Neural progenitor cell (in vitro differentiated cells): ENCODE data around the gene SSC4D. TPM values are rescaled to one million over a fixed set of nuclear protein-coding genes. Genes with fewer than 3 reads are reported as not detected.

Experiments
- DNase-seq: peaks from one replicate; pipeline ENCODE4 v3.0.0-alpha.2; 2016; ENCODE audit warnings: low spot score
- H2AFZ ChIP-seq: fragments of 200-600 bp; sonication (generic); replicated peaks from 2 replicates; pipeline ENCODE4 v1.6.1; 2016; ENCODE audit warnings: antibody characterized with exemption
- H3F3A ChIP-seq: fragments of 200-600 bp; sonication (generic); 2 replicates; pipeline ENCODE4 v1.6.1; 2016; ENCODE audit warnings: antibody characterized with exemption, low read depth
- H3K27ac ChIP-seq: fragments of 200-600 bp; sonication (generic); 2 replicates; pipeline ENCODE4 v1.5.1; 2016; ENCODE audit warnings: mild to moderate bottlenecking
- H3K27me3 ChIP-seq: fragments of 200-600 bp; sonication (generic); 2 replicates; pipeline ENCODE4 v1.6.1; 2016; ENCODE audit warnings: mild to moderate bottlenecking, moderate library complexity
- H3K36me3 ChIP-seq: fragments of 200-600 bp; sonication (generic); 2 replicates; pipeline ENCODE4 v1.5.1; 2016
- H3K4me1 ChIP-seq: fragments of 200-600 bp; sonication (generic); 2 replicates; pipeline ENCODE4 v1.6.1; 2016; ENCODE audit warnings: mixed run types
- H3K4me2 ChIP-seq: fragments of 200-600 bp; sonication (generic); 2 replicates; pipeline ENCODE4 v1.6.1; 2016
- H3K4me3 ChIP-seq: fragments of 200-600 bp; sonication (generic); 2 replicates; pipeline ENCODE4 v1.5.1; 2016
- H3K79me2 ChIP-seq: fragments of 200-600 bp; sonication (generic); 2 replicates; pipeline ENCODE4 v1.6.1; 2016; ENCODE audit warnings: low read depth
- H3K9ac ChIP-seq: fragments of 200-600 bp; sonication (generic); 2 replicates; pipeline ENCODE4 v1.6.1; 2016
- H3K9me3 ChIP-seq: fragments of 200-600 bp; sonication (generic); 2 replicates; pipeline ENCODE4 v1.5.1; 2016; ENCODE audit warnings: low read depth
- H4K20me1 ChIP-seq: fragments of 200-600 bp; sonication (generic); 2 replicates; pipeline ENCODE4 v1.6.1; 2016; ENCODE audit warnings: low read depth
- H3K27ac Mint-ChIP-seq: 3 replicates; pipeline ENCODE4 v1.8.0; 2021; ENCODE audit warnings: mixed read lengths
- H3K27me3 Mint-ChIP-seq: 2 replicates; pipeline ENCODE4 v1.8.0; 2022; ENCODE audit warnings: low read depth, mild to moderate bottlenecking, inconsistent platforms, moderate library complexity, mixed read lengths; ENCODE audit not compliant: insufficient read depth
- H3K36me3 Mint-ChIP-seq: 3 replicates; pipeline ENCODE4 v1.8.0; 2021; ENCODE audit warnings: mixed read lengths
- H3K4me1 Mint-ChIP-seq: 3 replicates; pipeline ENCODE4 v1.8.0; 2021; ENCODE audit warnings: mixed read lengths
- H3K4me3 Mint-ChIP-seq: 3 replicates; pipeline ENCODE4 v1.8.0; 2021; ENCODE audit warnings: mild to moderate bottlenecking, moderate library complexity, mixed read lengths
- H3K9me3 Mint-ChIP-seq: 3 replicates; pipeline ENCODE4 v1.8.0; 2020; ENCODE audit warnings: mixed read lengths
- EZH2 ChIP-seq: fragments of 200-600 bp; sonication (generic); IDR thresholded peaks from 2 replicates; pipeline ENCODE4 v1.6.1; 2017; ENCODE audit warnings: antibody characterized with exemption, mild to moderate bottlenecking, moderate library complexity
- EZH2phosphoT487 ChIP-seq: fragments of 200-600 bp; sonication (generic); IDR thresholded peaks from 2 replicates; pipeline ENCODE4 v1.6.1; 2017; ENCODE audit warnings: antibody characterized with exemption
- total RNA-seq: library from RNA; depleted of rRNA; stranded (reverse); fragments of >200 nt; gene quantifications from 2 replicates; pipeline ENCODE4 v1.2.3, GENCODE V29; 2015; ENCODE audit warnings: low replicate concordance
- TF ChIP-seq, protein P1 (sequence below): fragments of 200-600 bp; sonication (generic); IDR thresholded peaks from 2 replicates; pipeline ENCODE4 v1.5.1; 2017; ENCODE audit warnings: antibody characterized with exemption, mild to moderate bottlenecking

Gene SSC4D
- total RNA-seq, 1 donor from 2014 or later = 0.43 TPM

DNA sequence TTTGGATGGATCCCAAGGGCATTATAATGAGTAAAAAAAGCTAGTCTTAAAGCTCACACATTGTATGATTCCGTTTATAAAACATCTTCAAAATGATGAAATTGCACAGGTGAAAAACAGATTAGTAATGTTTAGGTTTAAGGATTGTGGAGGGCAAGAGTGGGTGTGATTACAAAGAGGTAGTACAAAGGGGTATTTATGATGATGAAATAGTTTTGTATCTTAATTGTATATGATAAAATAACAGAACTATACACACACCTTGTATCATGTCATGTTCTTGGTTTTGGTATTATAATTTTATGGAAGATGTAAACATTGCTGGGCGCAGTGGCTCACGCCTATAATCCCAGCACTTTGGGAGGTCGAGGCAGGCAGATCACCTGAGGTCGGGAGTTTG is 2.8 kb upstream of the SSC4D start:
- H3K9ac ChIP-seq = no peak overlapping the region
- H3K36me3 ChIP-seq = no peaks in the 10 kb centered on the region
- no peak overlapping the region for H3K4me2 ChIP-seq
- no peaks in the 10 kb centered on the region for H3K27me3 ChIP-seq
- peaks cover 15% of the 10 kb centered on the region for H3K4me1 ChIP-seq
- Mint-ChIP-seq H3K4me1 (peaks cover 19% of the 10 kb centered on the region), H3K9me3 (no peaks in the 10 kb centered on the region), H3K27ac (no peak overlapping the region), H3K36me3 (no peaks in the 10 kb centered on the region), H3K4me3 (no peak overlapping the region), H3K27me3 (peaks cover 6% of the 10 kb centered on the region)
- H3K9me3 ChIP-seq = no peaks in the 10 kb centered on the region
- no peaks in the 10 kb centered on the region for H3K79me2 ChIP-seq
- H3K4me3 ChIP-seq = no peak overlapping the region
- no peak for DNase-seq
- no peaks in the 10 kb centered on the region for H3F3A ChIP-seq
- H3K27ac ChIP-seq = no peak overlapping the region
- H2AFZ ChIP-seq = no peak overlapping the region
- H4K20me1 ChIP-seq = no peaks in the 10 kb centered on the region
- TF ChIP-seq, protein P1, sequence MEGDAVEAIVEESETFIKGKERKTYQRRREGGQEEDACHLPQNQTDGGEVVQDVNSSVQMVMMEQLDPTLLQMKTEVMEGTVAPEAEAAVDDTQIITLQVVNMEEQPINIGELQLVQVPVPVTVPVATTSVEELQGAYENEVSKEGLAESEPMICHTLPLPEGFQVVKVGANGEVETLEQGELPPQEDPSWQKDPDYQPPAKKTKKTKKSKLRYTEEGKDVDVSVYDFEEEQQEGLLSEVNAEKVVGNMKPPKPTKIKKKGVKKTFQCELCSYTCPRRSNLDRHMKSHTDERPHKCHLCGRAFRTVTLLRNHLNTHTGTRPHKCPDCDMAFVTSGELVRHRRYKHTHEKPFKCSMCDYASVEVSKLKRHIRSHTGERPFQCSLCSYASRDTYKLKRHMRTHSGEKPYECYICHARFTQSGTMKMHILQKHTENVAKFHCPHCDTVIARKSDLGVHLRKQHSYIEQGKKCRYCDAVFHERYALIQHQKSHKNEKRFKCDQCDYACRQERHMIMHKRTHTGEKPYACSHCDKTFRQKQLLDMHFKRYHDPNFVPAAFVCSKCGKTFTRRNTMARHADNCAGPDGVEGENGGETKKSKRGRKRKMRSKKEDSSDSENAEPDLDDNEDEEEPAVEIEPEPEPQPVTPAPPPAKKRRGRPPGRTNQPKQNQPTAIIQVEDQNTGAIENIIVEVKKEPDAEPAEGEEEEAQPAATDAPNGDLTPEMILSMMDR = no peak
- TF ChIP-seq EZH2 (no peak), EZH2phosphoT487 (no peak)

DNA sequence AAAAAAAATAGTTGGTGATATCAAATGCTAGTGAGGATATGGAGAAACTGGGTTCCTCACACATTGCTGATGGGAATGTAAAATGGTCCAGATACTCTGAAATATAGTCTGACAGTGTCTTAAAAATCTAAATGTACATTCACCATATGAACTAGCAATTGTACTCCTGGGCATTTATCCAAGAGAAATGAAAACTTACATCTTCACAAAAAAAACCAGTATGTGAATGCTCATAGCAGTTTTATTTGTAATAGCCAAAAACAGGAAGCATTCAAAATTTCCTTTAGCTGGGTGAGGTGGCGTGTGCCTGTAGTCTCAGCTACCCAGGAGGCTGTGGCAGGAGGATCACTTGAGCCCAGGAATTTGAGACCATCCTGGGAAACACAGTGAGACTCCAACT is 2.1 kb upstream of the SSC4D start:
- no peak overlapping the region for H3K4me3 Mint-ChIP-seq
- no peaks in the 10 kb centered on the region for H3K36me3 Mint-ChIP-seq

DNA sequence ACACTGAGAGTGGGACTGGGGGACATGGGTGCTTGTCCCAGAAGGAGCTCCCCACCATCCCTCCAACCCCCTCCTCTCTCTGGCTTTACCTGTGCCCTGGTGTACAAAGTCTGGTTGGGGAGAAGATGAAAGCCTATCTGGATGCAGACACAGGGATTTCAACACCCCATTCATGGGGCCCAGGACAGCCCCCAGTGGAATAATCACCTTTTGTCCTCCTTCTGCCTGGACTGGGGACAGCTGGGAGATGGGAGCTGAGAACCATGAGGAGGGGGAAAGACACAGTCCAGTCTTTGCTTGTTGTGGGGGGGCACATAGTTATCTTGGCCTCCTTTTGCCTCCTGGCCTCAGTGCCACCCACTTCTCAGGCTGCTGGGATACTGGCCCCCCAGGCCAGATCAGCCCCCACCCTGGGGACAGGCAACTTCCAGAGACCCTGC is 1.4 kb downstream of the SSC4D start:
- no peaks in the 10 kb centered on the region for H4K20me1 ChIP-seq
- H3K27me3 Mint-ChIP-seq = peaks cover 2% of the 10 kb centered on the region
- no peaks in the 10 kb centered on the region for H3K27me3 ChIP-seq
- no peak overlapping the region for H2AFZ ChIP-seq
- H3K9me3 ChIP-seq = no peaks in the 10 kb centered on the region
- no peaks in the 10 kb centered on the region for H3K9me3 Mint-ChIP-seq
- H3K4me2 ChIP-seq = no peak overlapping the region
- H3K4me3 ChIP-seq = no peak overlapping the region
- peaks cover 15% of the 10 kb centered on the region for H3K4me1 ChIP-seq
- no peak for TF ChIP-seq EZH2
- no peak for TF ChIP-seq EZH2phosphoT487
- TF ChIP-seq, protein P1 = no peak
- no peaks in the 10 kb centered on the region for H3K79me2 ChIP-seq
- no peak overlapping the region for H3K9ac ChIP-seq
- H3K27ac ChIP-seq = no peak overlapping the region
- DNase-seq = no peak
- no peaks in the 10 kb centered on the region for H3K36me3 ChIP-seq
- H3K4me1 Mint-ChIP-seq = peaks cover 24% of the 10 kb centered on the region
- no peak overlapping the region for H3K27ac Mint-ChIP-seq
- no peaks in the 10 kb centered on the region for H3K36me3 Mint-ChIP-seq
- H3K4me3 Mint-ChIP-seq = no peak overlapping the region
- H3F3A ChIP-seq = no peaks in the 10 kb centered on the region

More for the DNA sequence above, 2.1 kb upstream of the SSC4D start:
- Histone ChIP-seq H3K36me3 (no peaks in the 10 kb centered on the region), H4K20me1 (no peaks in the 10 kb centered on the region), H3K79me2 (no peaks in the 10 kb centered on the region), H3K4me3 (no peak overlapping the region), H3K4me2 (no peak overlapping the region), H2AFZ (no peak overlapping the region), H3K9me3 (no peaks in the 10 kb centered on the region), H3F3A (no peaks in the 10 kb centered on the region), H3K9ac (no peak overlapping the region), H3K27ac (no peak overlapping the region), H3K4me1 (peaks cover 15% of the 10 kb centered on the region), H3K27me3 (no peaks in the 10 kb centered on the region)
- no peak overlapping the region for H3K27ac Mint-ChIP-seq
- TF ChIP-seq EZH2phosphoT487 (no peak), EZH2 (no peak)
- TF ChIP-seq, protein P1 = no peak
- H3K4me1 Mint-ChIP-seq = peaks cover 19% of the 10 kb centered on the region
- H3K9me3 Mint-ChIP-seq = no peaks in the 10 kb centered on the region
- no peak for DNase-seq
- peaks cover 4% of the 10 kb centered on the region for H3K27me3 Mint-ChIP-seq
